WTC11 (cell line): Measurements from ENCODE around the gene FOXO3.

Experiments
- CBFB ChIP-seq: sonication (generic); formaldehyde crosslinking; IDR thresholded peaks from 2 replicates; pipeline ENCODE4 v1.8.1; 2022; ENCODE audit warnings: mild to moderate bottlenecking, low read depth, missing genetic modification reagents
- TP53 ChIP-seq: sonication (generic); formaldehyde crosslinking; IDR thresholded peaks from 2 replicates; pipeline ENCODE4 v1.8.1; 2023; ENCODE audit warnings: mild to moderate bottlenecking, missing genetic modification reagents
- TF ChIP-seq, protein P1 (sequence below): fragments of 200-600 bp; IDR thresholded peaks from 2 replicates; pipeline ENCODE4 v1.8.0; 2022; ENCODE audit warnings: antibody characterized with exemption

DNA sequence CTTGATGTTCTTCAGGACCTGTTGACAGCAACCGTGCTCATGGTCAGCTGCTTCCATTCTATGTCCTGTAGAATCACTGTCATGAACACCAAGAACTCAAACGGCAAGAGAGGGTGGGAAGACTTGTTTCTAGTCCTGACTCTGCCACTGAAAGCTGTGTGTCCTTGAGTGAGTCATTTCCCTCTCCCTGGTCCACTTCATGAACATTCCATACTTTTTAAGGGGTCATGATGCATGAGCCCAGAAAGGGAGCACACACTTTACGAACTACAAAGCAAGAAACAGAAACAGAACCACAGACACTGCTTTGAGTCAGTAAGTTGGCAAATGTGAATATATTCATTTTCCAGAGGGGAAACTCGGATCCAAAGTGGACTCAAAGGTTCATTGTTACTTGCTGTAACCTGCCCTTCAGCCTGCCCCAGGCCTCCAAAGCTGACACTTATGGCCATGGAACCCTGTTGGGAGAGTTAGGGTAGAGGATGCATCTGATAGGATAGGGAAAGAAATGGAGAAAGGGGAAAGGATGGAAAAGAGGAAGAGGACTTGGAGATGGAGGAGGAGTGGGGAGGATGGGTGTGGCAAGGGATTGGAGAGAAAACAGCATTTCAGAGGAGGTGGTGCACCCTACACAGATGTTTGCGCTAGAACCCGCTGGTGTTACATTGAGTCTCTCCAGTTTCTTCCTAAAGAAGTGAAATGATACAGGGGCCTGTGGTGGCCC is 129.8 kb downstream of the FOXO3 start:
- TF ChIP-seq, protein P1, sequence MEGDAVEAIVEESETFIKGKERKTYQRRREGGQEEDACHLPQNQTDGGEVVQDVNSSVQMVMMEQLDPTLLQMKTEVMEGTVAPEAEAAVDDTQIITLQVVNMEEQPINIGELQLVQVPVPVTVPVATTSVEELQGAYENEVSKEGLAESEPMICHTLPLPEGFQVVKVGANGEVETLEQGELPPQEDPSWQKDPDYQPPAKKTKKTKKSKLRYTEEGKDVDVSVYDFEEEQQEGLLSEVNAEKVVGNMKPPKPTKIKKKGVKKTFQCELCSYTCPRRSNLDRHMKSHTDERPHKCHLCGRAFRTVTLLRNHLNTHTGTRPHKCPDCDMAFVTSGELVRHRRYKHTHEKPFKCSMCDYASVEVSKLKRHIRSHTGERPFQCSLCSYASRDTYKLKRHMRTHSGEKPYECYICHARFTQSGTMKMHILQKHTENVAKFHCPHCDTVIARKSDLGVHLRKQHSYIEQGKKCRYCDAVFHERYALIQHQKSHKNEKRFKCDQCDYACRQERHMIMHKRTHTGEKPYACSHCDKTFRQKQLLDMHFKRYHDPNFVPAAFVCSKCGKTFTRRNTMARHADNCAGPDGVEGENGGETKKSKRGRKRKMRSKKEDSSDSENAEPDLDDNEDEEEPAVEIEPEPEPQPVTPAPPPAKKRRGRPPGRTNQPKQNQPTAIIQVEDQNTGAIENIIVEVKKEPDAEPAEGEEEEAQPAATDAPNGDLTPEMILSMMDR, result no peak
- no peak for TF ChIP-seq TP53 (CRISPR knock-in tag)
- TF ChIP-seq CBFB (CRISPR knock-in tag), result no peak
